Muscle of leg (tissue), 11 donors: Measurements from ENCODE around the gene MTUS2. TPM values are rescaled to one million over a fixed set of nuclear protein-coding genes. Genes with fewer than 3 reads are reported as not detected.

ENCODE experiments used
- DNase-seq: peaks from one replicate; pipeline ENCODE4 v3.0.0; 2013
- H3K27ac ChIP-seq: one replicate; pipeline ENCODE4 v1.5.1; 2013; ENCODE audit warnings: mild to moderate bottlenecking, low read length, control low read depth
- H3K27me3 ChIP-seq: one replicate; pipeline ENCODE4 v1.6.1; 2013; ENCODE audit warnings: low read length; ENCODE audit not compliant: control insufficient read depth, insufficient read depth
- H3K36me3 ChIP-seq: one replicate; pipeline ENCODE4 v1.6.1; 2013; ENCODE audit warnings: low read length; ENCODE audit not compliant: control insufficient read depth, insufficient read depth
- H3K4me1 ChIP-seq: one replicate; pipeline ENCODE4 v1.6.1; 2013; ENCODE audit warnings: low read length; ENCODE audit not compliant: control insufficient read depth, insufficient read depth
- H3K4me3 ChIP-seq: one replicate; pipeline ENCODE4 v1.5.1; 2013; ENCODE audit warnings: low read length, control low read depth
- H3K9me3 ChIP-seq: replicated peaks from 2 replicates; pipeline ENCODE4 v1.6.1; 2013; ENCODE audit warnings: low read depth, low read length; ENCODE audit not compliant: control insufficient read depth
- WGBS: methylation state at CpG from one replicate; pipeline ENCODE4 v1.1.5; 2013; ENCODE audit warnings: missing lambda C conversion rate; ENCODE audit not compliant: insufficient coverage; 5-methylcytosine and 5-hydroxymethylcytosine counted together
- polyA plus RNA-seq, 8 donors: library from polyadenylated mRNA; unstranded; fragments of 120-200 nt; gene quantifications; one replicate each; pipeline versions ENCODE4 v1.2.1 to v1.2.3, GENCODE V29; 2013; ENCODE audit warnings: inconsistent platforms in 1 of 8, low replicate concordance in 1 of 8; ENCODE audit not compliant: insufficient read length in 8 of 8, insufficient read depth in 1 of 8
- total RNA-seq: library from RNA; stranded (reverse); fragments of 120-200 nt; gene quantifications from one replicate; pipeline ENCODE4 v1.2.4, GENCODE V29; 2013

MTUS2 gene
- total and polyA plus RNA-seq, 9 donors = 11.3 to 29.5 (median 21.7) TPM

DNA sequence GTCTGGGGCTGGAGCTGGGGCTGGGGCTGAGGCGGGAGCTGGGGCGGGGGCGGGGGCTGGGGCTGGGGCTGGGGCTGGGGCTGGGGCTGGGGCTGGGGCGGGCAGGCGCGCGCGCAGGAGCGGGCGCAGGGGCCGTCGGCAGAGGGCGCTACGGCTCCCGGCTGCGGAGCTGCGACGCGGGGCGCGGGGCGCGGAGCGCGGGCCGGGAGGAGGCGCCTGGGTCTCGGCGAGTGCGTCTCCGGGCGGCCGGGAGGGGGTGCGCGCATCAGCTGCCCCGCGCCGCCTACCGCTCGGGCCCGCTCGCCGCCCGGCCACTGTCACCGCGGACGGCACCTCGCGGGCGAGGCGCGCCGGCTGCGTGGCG is 422 bp upstream of the MTUS2 start:
- H3K36me3 ChIP-seq = no peaks in the 10 kb centered on the region
- H3K4me3 ChIP-seq = no peak overlapping the region
- peak; percentile 68 for DNase-seq
- H3K9me3 ChIP-seq = peaks cover 4% of the 10 kb centered on the region
- H3K4me1 ChIP-seq = peaks cover 8% of the 10 kb centered on the region
- WGBS = under 1% methylated on average over 52 of the region's 55 CpGs
- no peak overlapping the region for H3K27ac ChIP-seq
- peaks cover 42% of the 10 kb centered on the region for H3K27me3 ChIP-seq

DNA sequence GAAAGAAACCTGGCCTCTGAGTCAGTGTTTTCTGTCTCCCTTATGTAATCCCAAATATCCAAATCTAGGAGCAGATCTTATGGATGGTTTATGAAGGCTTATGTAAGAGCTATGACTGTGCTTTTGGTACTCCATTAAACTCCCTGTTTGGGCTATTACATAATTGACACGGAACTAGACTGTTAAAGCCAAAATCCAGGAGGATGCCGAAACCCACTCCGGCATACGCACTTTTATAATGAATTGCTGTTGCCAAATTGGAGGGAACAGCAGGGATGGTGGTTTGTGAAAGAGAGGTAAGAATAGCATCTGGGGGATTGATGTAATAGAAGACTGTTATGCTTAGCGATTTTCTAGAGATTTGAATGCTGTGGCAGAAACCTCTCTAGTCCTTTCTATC is 2.0 kb downstream of the MTUS2 start:
- no peaks in the 10 kb centered on the region for H3K36me3 ChIP-seq
- H3K4me3 ChIP-seq = no peak overlapping the region
- H3K27me3 ChIP-seq = peaks cover 39% of the 10 kb centered on the region
- peaks cover 8% of the 10 kb centered on the region for H3K4me1 ChIP-seq
- no peak for DNase-seq
- WGBS = 68% methylated on average over 4 of the region's 5 CpGs
- peaks cover under 1% of the 10 kb centered on the region for H3K9me3 ChIP-seq
- no peak overlapping the region for H3K27ac ChIP-seq

GRCh38 chr13:28822801-28823200 is 2.7 kb downstream of the MTUS2 start:
- Histone ChIP-seq H3K9me3 (no peaks in the 10 kb centered on the region), H3K4me1 (peaks cover 8% of the 10 kb centered on the region), H3K36me3 (no peaks in the 10 kb centered on the region), H3K27ac (no peak overlapping the region), H3K4me3 (no peak overlapping the region), H3K27me3 (peaks cover 33% of the 10 kb centered on the region)
- WGBS = 63% methylated on average over 3 of the region's 3 CpGs
- DNase-seq = no peak

- no peak overlapping the region for H3K27ac ChIP-seq
- H3K4me1 ChIP-seq = peaks cover 3% of the 10 kb centered on the region
- no peak overlapping the region for H3K4me3 ChIP-seq
- no peaks in the 10 kb centered on the region for H3K36me3 ChIP-seq
- 80% methylated on average over 2 of the region's 3 CpGs for WGBS
- H3K9me3 ChIP-seq = peaks cover 6% of the 10 kb centered on the region
- DNase-seq = no peak
- H3K27me3 ChIP-seq = peaks cover 16% of the 10 kb centered on the region
Measured at GRCh38 chr13:28825379-28825778, 5.2 kb downstream of the MTUS2 start.

- Histone ChIP-seq H3K27ac (no peak overlapping the region), H3K4me3 (no peak overlapping the region), H3K36me3 (no peaks in the 10 kb centered on the region), H3K27me3 (peaks cover 11% of the 10 kb centered on the region), H3K4me1 (no peaks in the 10 kb centered on the region), H3K9me3 (peaks cover 6% of the 10 kb centered on the region)
- WGBS = no CpG with 5 or more reads among the region's 1 CpG
- no peak for DNase-seq
Measured at GRCh38 chr13:28826368-28826767, 6.2 kb downstream of the MTUS2 start.

DNA sequence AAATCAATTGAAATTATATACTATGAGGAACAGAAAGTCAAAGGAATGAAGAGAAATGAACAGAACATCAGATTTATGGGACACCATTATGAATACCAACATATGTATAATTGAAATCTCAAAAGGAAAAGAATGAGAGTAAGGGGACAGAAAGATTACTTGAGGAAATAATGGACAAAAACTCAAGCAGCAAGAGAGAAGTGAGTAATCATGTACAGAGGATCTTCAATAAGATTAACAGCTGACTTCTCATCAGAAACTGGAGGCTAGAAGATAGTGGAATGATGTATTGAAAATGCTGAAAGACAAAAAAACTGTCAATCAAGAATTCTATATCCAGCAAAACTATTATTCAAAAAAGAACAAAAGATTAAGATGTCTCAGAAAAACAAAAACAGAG is 10.4 kb downstream of the MTUS2 start:
- H3K36me3 ChIP-seq = no peaks in the 10 kb centered on the region
- H3K4me1 ChIP-seq = no peaks in the 10 kb centered on the region
- H3K27ac ChIP-seq = no peak overlapping the region
- peaks cover 6% of the 10 kb centered on the region for H3K9me3 ChIP-seq
- no peak overlapping the region for H3K4me3 ChIP-seq
- no peak for DNase-seq
- no peaks in the 10 kb centered on the region for H3K27me3 ChIP-seq

GRCh38 chr13:28831117-28831516 is 11.0 kb downstream of the MTUS2 start:
- H3K27me3 ChIP-seq = no peaks in the 10 kb centered on the region
- H3K4me3 ChIP-seq = no peak overlapping the region
- no peaks in the 10 kb centered on the region for H3K4me1 ChIP-seq
- no CpG with 5 or more reads among the region's 3 CpGs for WGBS
- no peaks in the 10 kb centered on the region for H3K36me3 ChIP-seq
- no peak overlapping the region for H3K27ac ChIP-seq
- DNase-seq = no peak
- H3K9me3 ChIP-seq = peaks cover 6% of the 10 kb centered on the region

DNA sequence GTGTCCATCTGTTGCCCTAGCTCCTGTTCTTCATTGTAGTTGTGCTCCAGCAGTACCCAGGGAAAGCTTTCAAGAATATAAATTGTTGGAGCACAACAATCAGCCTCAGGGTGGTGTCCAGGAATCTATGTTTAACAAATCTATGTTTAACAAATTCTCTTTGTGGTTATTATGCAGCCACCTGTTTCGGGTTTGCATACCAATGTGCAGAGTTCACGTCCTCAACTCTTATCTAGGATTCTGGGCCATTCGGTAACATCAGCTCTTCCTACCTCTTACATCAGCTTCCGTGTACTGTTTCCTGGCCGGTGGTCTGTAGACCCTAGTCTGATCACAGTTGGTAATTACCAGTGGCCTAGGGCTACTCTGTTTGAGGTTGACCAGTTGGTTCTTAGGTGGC is 17.0 kb downstream of the MTUS2 start:
- no peak overlapping the region for H3K27ac ChIP-seq
- H3K4me3 ChIP-seq = no peak overlapping the region
- H3K4me1 ChIP-seq = no peaks in the 10 kb centered on the region
- H3K9me3 ChIP-seq = no peaks in the 10 kb centered on the region
- H3K36me3 ChIP-seq = no peaks in the 10 kb centered on the region
- peaks cover 2% of the 10 kb centered on the region for H3K27me3 ChIP-seq
- 90% methylated on average over 4 of the region's 5 CpGs for WGBS
- no peak for DNase-seq

DNA sequence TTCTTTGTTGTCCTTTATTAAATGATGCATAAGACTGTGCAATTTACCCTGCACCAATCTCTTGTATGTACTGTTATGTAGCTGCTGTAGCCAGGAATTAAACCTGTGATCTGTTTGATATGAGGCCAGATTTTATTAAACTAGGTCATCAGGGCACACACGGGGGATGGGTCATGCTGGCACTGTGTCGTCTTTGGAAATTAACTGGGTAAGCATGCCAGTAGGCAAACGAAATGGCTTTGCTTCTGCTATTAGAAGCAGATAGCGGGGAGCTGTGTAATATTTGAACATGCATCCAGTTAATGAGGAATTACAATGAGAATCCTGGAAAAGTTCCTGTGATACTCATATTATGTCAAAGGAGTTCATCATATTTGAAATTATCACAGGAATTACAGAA is 23.5 kb downstream of the MTUS2 start:
- H3K27me3 ChIP-seq = no peaks in the 10 kb centered on the region
- H3K4me1 ChIP-seq = no peaks in the 10 kb centered on the region
- no peak overlapping the region for H3K27ac ChIP-seq
- no peaks in the 10 kb centered on the region for H3K36me3 ChIP-seq
- no peak overlapping the region for H3K4me3 ChIP-seq
- no peak for DNase-seq
- WGBS = 75% methylated on average over 4 of the region's 4 CpGs
- H3K9me3 ChIP-seq = no peaks in the 10 kb centered on the region

GRCh38 chr13:28849441-28849840 is 29.3 kb downstream of the MTUS2 start:
- Histone ChIP-seq H3K27ac (no peak overlapping the region), H3K4me1 (no peaks in the 10 kb centered on the region), H3K27me3 (no peaks in the 10 kb centered on the region), H3K36me3 (no peaks in the 10 kb centered on the region), H3K4me3 (no peak overlapping the region), H3K9me3 (no peaks in the 10 kb centered on the region)
- 83% methylated on average over 3 of the region's 3 CpGs for WGBS
- DNase-seq = no peak

- no peaks in the 10 kb centered on the region for H3K27me3 ChIP-seq
- DNase-seq = no peak
- no peaks in the 10 kb centered on the region for H3K36me3 ChIP-seq
- no peaks in the 10 kb centered on the region for H3K9me3 ChIP-seq
- H3K27ac ChIP-seq = no peak overlapping the region
- no peak overlapping the region for H3K4me3 ChIP-seq
- 75% methylated on average over 2 of the region's 2 CpGs for WGBS
- H3K4me1 ChIP-seq = no peaks in the 10 kb centered on the region
Measured at GRCh38 chr13:28850226-28850625, 30.1 kb downstream of the MTUS2 start.
